GM19193 (cell line): Measurements from ENCODE around the gene SAMD13.

Source experiments
- POLR2A ChIP-seq: IDR thresholded peaks from 4 replicates; pipeline ENCODE4 v1.6.1; 2011; ENCODE audit not compliant: insufficient read depth, insufficient read length; ENCODE audit errors: extremely low read depth

The SAMD13 gene

DNA sequence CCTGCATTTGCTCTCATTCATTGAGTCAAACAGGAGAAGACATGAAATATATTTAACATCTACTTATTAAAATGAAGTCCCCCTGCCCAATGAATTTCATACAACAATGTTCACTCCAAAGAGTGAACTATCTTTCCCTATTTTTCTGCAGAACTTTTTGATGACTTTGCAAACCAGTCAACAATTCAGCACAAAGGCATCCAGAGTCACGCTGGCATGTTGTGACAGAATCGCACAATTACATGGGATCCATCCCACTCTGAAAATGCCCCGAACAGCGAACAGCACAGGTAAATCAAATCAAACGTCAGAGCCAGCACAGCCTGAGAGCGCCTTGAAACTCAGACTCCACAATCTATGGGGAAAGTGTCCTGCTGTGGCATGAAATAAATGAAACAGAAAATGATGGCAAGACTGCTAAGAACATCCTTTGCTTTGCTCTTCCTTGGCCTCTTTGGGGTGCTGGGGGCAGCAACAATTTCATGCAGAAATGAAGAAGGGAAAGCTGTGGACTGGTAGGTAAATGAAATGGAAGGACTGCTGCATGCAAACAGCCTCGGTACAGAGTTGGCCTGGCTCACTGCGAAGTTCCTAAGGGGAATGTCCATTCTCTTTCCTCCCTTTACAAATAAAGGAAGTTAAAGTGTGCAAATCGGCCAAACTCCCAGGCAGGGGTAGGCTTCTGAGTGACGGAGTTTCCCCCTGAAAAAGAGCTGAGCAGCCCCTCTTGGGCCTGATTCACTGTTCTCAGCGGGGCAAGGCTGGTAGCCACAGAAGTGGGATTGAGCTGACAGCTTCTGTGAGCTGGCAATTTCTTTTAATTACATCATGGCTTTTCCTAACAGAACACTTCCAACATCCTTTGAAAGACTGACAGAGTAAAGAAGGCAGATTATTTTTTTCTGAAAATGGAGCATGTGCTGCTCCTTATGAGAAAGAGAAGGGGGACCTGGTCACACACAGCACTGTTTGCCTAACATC is 97.0 kb downstream of the SAMD13 start, which contains the start of gene DNASE2B:
TSS of gene DNASE2B (plus strand) at position 310 of the 981 bp plus-strand sequence. CDS start at position 391, 81 bp downstream.
- TF ChIP-seq POLR2A = no peak
